GM12878 (cell line): Measurements from ENCODE around the gene TSEN34.
"Not testable (repeated sequence)": the region's sequence is repeated elsewhere in the genome, so short reads cannot be mapped to it uniquely, and the experiment has no call there.

Experiments
- CEBPB ChIP-seq, 2 experiments: fragments of 150-350 bp in 1 of 2; IDR thresholded peaks; 2 replicates each; pipeline ENCODE4 v1.6.1; 2012 to 2014; ENCODE audit warnings: low read depth in 2 of 2, low read length in 2 of 2, borderline replicate concordance in 1 of 2, inconsistent platforms in 1 of 2
- ETV6 ChIP-seq, 2 experiments: fragments of 450-650 bp in 1 of 2; IDR thresholded peaks in 1 of 2; conservative IDR thresholded peaks in 1 of 2; 2 replicates each; pipeline ENCODE4 v1.6.1; 2014; ENCODE audit warnings: antibody characterized with exemption in 1 of 2, borderline replicate concordance in 1 of 2, low read depth in 1 of 2, mild to moderate bottlenecking in 1 of 2, moderate library complexity in 1 of 2
- KDM1A ChIP-seq: fragments of 200-600 bp; sonication (generic); IDR thresholded peaks from 2 replicates; pipeline ENCODE4 v1.6.1; 2016; ENCODE audit warnings: borderline replicate concordance

GRCh38 chr19:54217517-54218247, 26.6 kb downstream of the TSEN34 start:
- TF ChIP-seq CEBPB (IDR thresholded peaks at IDR 0.05; ENCODE audit: borderline replicate concordance in 1 of 2, low read depth in 2 of 2, low read length in 2 of 2); KDM1A; ETV6 (conservative IDR thresholded peaks at IDR 0.05 in 1 of 2, IDR thresholded peaks at IDR 0.05 in 1 of 2; ENCODE audit: borderline replicate concordance in 1 of 2, low read depth in 1 of 2): not testable (repeated sequence)
